Activated CD4-positive, alpha-beta T cell treated with anti-CD3 and anti-CD28 coated beads, Interleukin-2, Interleukin-6, amounts not matched to agents 100 ng/mL and 50 ng/mL, durations not matched to agents 16 hours and 8 hours (primary cell): ENCODE data around the gene TSPY9.
"Not testable (repeated sequence)": the region's sequence is repeated elsewhere in the genome, so short reads cannot be mapped to it uniquely, and the experiment has no call there.

Experiments
- DNase-seq: peaks from one replicate; pipeline ENCODE4 v3.0.0-alpha.2; 2020

The TSPY9 gene

GRCh38 chrY:9486967-9487366 lies at the start of gene TSPY9:
TSPY9 (plus strand) TSS chrY:9487267; CDS start chrY:9487313, 46 bp downstream.
- not testable (repeated sequence) for DNase-seq

GRCh38 chrY:9466655-9467054 lies 20.4 kb upstream of the TSPY9 start, which contains the start of gene TSPY1:
TSPY1 (plus strand) TSS chrY:9466955; CDS start chrY:9467001, 46 bp downstream.
- DNase-seq: not testable (repeated sequence)

GRCh38 chrY:9504396-9504795 lies 17.3 kb downstream of the TSPY9 start:
- not testable (repeated sequence) for DNase-seq

GRCh38 chrY:9516287-9516686 lies 29.2 kb downstream of the TSPY9 start:
- not testable (repeated sequence) for DNase-seq

- not testable (repeated sequence) for DNase-seq
Observed at GRCh38 chrY:9527580-9527979, 40.5 kb downstream of the TSPY9 start, which contains the start of gene TSPY10. TSPY10 (plus strand) TSS chrY:9527880; CDS start chrY:9527926, 46 bp downstream.
